Measurements from ENCODE around the gene NLRP8.
"Not testable (repeated sequence)": the region's sequence is repeated elsewhere in the genome, so short reads cannot be mapped to it uniquely, and the experiment has no call there.

Gene NLRP8

DNA sequence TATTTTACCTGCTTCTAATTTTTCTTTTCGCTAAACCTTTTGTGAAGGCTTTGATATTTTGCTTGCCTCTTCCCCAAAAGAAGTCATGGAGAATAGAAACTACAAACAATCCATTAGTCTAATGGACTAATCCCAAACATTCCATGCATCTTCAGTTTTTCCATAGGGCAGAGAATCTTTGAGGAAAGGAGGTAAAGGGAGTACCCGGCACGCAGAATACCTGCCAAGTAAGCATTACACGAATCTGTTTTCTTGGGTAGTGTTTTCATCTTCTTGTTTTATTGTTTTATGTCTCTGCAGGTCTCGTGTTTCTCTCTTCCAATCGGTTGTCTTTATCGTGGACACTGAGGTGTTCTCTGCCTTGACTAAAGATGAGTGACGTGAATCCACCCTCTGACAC lies at the start of gene NLRP8:
NLRP8 (plus strand) TSS at position 301 of the 400 bp plus-strand sequence.
- DNase-seq, result no peak

DNA sequence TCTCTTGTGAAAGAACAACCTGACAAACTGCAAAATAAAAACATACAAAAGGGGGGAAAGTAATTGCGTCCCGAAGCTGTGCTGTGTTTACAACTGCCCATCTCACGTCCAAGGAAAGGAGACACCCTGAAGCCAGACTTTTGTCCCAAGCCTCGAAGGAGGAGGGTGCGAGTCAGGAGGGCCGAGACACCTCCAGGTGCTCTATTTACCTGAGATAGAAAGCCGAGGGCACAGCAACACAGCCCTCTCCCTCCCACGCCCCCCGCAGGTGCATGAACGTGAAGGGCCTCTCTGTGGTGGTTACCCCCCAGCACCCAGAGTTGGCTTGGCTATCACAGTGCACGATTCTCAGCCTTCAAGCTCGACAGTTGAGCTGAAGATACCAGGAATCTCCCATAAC lies 48.7 kb upstream of the NLRP8 start:
- DNase-seq, result no peak

DNA sequence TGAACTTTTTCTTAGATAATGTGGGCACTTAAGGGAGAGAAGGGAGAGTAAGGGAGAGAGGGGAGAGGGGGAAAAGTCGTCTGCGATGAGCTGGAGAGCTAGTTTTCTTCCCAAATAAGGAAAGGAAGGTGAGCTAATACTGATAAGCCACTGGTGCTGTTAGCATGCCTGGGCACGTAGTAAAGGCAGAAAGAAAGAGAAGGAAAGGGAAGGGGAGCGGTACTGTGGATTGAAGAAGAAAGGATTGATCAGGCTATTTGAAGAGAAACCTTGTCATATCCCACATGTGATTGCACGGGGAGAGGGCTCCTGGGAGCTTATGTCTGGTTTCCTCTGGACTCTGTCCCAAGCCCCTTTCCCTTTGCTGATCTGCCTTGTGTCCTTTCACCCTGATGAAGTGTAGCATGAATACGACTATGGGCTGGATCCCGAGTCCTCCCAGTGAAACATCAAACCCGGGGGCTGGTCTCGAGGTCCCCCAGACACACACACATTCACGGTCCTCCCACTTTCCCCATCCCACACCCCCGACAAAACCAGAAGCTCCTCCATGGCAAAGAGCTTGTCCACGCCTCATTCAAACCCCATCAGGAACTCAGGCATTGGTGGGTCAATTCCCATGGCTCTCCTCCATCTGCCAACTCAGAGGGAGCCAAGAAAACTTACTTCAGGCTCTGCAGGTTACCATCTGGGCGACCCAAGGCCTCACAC lies 46.1 kb upstream of the NLRP8 start:
- no peak for DNase-seq

DNA sequence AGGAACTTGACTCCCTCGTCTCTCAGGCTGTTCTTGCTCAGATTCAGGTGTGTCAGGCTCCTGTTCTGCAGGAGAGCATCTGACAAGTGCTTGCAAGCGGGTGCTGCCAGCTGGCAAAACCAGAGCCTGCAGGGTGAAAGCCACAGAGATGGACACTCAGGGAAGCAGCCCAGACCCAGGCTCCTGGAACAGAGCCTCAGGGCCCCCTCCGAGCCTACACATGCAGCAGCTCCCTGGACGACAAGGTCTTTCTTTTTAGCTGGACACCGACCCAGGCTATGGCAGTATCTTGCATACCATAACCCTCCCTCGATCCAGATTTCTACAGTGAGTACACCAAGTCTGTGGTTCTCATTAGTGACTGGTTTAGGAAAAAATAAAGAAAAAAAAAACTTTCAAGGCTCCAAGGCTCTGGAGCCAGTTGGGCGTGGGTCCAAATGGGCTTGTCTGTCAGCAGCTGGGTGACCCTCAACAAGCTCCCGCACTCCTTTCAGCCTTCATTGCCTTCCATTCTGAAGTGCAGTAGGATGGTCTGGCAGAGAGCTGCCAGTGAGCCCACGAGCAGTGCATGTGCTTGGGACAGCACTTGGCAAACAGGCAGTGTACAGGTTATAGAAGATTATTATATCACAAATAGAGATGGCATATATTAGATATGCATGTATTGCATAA lies 45.4 kb upstream of the NLRP8 start:
- no peak for DNase-seq

DNA sequence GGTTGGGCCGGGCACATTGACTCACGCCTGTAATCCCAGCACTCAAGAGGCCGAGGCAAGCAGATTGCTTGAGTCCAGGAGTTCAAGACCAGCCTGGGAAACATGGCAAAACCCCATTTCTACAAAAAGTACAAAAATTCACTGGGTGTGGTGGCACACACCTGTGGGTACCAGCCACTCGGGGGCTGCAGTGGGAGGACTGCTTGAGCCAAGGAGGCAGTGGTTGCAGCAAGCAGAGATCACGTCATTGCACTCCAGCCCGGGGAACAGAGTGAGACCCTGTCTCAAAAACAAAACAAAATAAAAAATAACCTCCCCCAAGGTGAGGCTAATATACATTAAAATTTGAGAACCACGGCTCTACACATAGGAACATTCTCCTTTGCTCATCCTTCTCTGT lies 40.3 kb upstream of the NLRP8 start:
- no peak for DNase-seq

DNA sequence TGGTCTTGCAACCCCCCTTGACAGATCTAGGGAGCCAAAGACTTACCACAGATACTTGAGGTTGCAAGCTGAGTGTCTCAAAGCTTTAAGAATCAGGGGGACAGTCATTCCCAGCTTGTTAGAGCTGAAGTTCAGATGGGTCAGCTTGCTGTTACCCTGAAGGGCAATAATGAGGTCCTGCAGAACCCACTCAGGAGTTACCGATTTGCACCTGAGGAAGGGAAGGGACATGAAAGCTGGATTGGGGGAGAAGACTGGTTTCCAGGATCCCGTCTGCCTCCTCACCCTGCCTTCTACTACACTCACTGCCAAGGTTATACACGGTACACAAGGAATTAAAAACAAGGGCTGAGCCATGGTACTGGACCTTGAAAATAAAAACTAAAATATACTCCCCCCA lies 39.9 kb upstream of the NLRP8 start:
- DNase-seq, result no peak

DNA sequence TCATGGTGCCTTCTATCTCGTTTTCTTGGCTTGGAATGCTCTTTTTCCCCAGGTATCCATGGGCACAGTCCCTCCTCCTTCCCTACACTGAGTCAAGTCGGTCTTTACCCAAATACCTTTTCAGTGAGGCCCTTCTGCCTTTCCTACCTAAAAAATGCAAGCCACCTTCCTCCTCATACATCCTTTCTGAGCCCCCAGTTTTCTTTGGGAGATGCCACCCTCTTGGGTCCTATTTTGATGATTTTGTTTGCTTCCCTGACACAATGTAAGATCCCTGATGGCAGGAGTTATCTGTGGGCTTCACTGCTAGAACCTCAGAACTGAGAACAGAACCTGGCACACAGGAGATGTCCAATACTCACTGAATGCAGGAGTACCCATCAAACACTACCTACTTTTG lies 37.8 kb upstream of the NLRP8 start:
- no peak for DNase-seq

DNA sequence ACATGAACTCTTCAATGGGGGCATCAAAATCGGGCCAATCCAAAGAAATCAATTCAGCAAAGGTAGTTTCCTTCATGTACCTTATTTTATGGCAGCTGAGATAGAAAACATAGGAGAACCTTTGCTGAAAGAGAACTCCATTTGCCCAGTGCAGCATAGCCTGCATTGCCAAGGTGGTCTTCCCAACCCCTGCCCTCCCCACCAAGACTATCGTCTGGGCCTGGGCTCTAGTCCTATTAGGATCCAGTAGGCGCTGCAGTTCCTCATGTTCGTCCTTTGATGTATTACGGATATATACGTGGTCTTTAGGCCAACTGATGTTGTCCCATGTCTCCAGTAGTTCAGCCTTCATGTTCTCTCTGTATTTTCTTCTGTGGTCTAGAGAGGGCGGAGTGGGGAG lies 34.7 kb upstream of the NLRP8 start:
- no peak for DNase-seq

DNA sequence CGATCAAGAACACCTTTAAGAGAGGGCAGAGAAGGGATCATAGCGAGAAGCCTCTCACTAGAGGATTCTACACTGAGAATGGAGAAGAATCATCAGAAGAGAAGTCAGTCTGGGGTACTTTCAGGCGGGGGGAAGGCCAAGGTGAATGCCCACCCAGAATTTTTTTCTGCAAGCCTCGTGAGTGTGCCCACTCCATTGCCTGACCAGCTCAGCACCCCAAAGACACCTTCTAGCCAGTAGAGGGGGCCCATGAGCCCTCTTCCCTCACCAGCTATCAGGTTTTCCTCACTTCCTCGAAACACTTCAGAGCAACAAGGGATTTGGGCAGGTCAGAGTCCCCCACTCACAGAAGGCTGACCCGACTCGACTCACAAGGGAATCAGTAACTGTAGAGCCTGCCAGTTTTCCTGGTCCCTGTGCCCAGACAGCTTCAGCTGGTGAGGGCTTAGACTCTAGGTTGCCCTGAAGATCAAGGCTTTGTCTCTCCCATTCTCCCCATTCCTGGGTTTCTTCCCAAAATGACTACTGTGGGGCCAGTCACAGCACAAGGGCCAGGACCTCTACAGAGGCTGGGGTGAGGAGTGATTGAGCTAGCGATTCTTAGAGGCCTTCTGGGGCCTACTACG lies 33.9 kb upstream of the NLRP8 start:
- no peak for DNase-seq

DNA sequence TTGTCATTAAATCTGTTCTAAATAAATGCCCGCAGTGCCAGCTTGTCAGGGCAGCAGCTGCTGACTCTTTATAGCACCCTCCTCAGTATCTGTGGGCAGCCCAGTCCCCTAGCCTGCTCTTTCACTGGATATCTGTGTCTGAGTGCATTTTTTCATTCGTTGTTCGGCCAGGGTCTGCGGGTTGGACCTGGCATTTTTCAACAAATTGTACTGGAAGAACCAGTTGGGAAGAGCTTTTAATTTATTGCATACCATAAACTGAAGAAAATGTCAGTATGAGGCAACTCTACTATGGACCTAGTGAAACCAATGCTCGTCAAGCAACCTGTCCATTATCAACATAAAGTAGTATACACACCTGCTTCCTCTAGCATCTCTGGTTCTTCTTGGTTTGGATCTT lies 24.1 kb upstream of the NLRP8 start:
- DNase-seq, result no peak

DNA sequence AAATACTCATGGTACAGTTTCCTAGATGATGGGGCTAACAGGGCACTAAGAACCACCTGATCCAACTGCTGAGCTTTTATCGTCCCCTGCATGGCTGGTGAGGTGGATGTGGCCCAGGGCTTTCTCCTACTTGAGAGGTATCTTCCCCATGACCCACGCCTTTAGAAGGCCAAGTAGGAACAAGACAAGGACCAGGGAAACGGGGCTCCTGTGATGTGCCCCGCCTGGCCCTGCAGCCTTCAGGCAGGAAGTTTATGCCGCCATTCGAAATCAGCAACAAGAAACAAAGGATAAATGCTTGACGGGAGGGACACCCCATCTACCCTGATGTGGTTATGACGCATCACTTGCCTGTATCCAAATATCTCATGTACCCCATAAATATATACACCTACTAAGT lies 19.6 kb upstream of the NLRP8 start:
- DNase-seq, result no peak

DNA sequence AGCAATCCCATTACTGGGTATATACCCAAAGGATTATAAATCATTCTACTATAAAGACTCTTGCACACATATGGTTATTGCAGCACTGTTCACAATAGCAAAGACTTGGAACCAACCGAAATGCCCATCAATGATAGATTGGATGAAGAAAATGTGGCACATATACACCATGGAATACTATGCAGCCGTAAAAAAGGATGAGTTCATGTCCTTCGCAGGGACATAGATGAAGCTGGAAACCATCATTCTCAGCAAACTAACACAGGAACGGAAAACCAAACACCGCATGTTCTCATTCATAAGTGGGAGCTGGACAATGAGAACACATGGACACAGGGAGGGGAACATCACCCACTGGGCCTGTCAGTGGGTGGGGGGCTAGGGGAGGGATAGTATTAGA lies 18.4 kb upstream of the NLRP8 start:
- not testable (repeated sequence) for DNase-seq

DNA sequence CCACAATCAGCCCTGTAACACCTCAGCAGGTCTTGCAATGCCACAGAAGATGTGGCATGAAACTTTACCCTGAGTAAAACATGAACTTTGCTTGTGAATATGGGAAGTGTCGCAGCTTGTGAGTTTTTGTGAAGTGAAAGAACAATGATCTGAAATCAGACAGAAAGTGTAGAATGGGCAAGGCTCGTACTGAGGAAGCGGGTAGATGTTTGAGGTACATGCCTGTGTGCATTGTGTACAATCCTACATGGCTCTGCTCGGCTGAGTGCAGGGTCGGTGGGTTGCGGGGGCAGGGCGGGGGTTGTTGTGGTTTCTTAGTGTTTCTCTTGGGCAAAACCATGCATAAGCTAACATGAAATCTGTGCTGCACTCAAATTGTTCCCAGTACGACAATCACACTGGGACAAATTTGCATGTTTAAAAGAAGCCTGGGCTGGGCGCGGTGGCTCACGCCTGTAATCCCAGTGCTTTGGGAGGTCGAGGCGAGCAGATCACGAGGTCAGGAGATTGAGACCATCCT lies 16.6 kb upstream of the NLRP8 start:
- no peak for DNase-seq

DNA sequence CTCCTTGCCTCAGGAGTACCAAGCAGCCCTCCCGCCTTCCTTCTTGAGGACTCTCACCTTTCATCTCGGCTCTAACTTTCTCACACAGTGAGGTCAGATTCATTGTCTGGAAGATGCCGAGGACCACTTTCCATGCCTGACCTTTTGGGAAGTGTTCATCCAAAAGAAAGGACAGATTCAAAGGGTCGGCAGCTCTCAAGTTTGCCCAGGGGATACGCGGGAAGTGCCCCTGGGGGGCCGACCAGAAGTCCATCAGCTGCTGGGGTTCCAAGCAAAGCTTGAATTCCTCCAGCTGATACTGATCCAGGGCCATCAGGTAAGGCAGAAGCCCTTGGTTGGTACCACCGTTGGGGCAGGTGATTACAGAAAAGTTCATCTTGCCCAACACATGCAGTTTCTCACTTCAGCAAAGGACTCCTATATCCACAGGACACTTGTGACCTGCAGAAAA lies 15.7 kb upstream of the NLRP8 start, which contains the start of gene NLRP13:
NLRP13 (minus strand) TSS at position 401 of the 451 bp plus-strand sequence; CDS start at position 376, 25 bp downstream.
- no peak for DNase-seq

DNA sequence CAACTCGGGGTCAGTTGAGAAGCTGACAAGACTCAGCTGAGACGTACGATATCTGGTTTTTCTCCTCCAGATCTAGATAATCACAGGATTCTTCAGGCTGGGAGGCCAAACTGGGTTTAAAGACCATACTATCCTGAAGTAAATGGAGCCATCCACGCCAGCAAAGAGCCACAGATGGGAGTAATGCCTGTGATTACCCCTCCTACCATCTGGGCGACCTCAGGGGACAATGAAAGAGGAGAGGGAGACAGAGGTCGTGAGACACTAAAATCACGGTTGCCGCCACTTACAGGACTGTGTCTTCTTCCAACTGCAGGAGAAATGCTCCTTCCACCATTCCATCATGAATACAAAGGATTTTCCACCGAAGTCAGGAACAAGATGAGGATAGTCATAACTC lies 12.4 kb upstream of the NLRP8 start:
- no peak for DNase-seq

DNA sequence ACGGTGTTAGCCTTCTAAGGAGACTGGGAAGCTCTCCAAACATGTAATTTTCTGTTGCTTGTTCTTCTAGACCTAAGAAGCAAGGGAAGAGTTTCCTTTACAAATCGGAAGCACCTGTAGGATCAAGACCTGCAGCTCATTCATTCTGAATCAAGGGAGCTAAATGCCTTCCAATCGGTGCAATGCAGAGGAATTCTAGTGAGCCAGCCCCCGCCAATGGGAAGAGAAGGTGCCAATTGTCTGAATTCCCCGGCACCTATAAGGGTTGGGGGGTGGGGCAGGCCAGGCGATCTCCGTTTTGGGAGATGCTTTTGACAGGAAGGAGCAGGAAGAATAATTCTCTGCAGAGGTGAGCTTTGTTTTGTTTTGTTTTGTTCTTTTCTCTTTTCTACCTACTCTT lies 8.4 kb upstream of the NLRP8 start:
- no peak for DNase-seq

DNA sequence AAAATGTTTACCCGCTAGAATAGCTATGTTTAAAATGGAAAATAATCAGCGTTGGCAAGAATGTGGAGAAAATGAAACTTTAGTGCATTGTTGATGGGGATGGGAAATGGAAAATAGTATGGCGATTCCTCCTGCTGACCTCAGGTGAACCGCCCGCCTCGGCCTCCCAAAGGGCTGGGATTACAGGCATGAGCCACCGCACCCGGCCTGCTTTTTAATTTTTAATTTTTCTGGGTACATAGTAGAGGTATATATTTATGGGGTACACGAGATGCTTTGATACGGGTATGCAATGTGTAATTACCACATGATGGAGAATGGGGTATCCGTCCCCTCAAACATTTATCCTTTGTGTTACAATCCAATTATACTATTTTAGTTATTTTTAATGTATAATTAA lies 7.3 kb upstream of the NLRP8 start:
- DNase-seq, result no peak

DNA sequence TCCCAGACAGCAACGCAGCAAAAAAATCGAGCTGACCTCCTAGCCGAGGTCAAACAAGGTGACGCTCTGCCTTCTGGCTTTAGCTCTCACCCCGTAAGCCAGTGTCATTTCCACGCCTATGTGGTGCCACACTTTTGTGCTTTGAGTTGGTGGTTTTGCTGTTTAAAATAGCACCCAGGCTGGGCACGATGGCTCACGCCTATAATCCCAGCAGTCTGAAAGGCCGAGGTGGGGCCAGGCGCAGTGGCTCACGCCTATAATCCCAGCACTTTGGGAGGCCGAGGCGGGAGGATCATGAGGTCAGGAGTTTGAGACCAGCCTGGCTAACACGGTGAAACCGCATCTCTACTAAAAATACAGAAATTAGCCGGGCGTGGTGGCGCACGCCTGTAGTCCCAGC lies 2.9 kb downstream of the NLRP8 start:
- DNase-seq, result not testable (repeated sequence)

DNA sequence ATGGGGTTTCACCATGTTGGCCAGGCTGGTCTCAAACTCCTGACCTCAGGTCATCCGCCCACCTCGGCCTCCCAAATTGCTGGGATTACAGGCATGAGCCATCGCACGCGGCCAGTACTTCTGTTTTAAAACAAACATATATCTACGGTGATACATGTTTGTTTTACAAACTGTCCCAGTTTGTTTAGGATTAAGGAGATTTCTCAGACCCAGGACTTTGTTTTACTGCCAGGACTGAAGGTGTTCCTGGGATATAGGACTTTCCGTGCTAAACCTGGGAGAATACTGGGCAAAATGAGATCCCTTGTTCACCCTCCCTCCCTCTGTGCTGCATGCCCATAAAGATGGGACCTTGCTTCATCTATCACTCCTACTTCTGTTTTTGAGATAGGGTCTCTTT lies 8.8 kb downstream of the NLRP8 start:
- DNase-seq, result no peak

DNA sequence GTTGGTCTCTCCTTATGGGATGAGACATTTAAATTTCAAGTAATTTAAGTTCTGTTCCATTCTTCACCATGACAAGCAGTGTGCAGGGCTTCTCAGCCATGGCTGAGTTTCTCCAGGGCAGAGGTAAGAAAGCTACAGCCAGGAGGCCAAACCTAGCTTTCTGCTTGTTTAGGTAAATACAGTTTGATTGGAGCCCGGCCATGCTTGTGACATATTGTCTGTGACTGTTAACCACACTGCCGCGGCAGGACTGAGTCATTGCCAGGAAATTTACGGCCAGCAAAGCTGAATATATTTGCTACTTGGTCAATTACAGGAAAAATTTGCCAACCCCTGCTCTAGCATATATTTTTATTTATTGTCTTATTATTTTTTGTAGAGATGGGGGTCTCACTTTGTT lies 10.7 kb downstream of the NLRP8 start:
- DNase-seq, result no peak

DNA sequence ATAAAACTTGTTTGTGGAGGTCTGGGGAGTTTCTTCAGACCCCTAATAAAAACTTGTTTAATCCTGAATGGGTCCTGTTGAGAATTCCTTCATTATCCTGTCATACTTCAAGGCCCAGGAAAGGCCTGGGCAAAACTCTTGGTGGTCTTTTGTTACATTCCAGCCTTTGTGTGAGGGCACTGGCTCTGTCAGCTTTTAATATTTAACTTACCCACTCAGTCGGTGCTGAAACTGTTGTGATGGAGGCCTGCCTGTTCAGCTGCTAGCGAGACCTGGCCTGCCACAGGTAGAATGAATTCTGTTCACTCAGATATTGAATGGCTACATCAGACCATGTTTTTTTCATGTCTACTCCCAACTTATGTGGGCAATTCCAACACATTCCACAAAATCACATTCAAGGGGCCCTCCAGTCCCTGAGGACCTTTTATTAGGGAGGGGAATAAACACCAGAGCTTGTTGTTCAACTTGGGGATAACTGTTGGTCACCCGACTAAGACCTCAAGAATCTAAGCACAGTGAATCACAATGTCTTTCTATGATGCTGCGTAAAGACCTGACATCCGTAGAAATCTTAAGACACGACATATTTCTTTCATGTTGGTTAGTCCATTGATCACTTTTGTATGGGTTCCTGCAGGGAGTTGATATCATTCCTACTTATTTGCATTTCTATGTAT lies 12.5 kb downstream of the NLRP8 start:
- no peak for DNase-seq

DNA sequence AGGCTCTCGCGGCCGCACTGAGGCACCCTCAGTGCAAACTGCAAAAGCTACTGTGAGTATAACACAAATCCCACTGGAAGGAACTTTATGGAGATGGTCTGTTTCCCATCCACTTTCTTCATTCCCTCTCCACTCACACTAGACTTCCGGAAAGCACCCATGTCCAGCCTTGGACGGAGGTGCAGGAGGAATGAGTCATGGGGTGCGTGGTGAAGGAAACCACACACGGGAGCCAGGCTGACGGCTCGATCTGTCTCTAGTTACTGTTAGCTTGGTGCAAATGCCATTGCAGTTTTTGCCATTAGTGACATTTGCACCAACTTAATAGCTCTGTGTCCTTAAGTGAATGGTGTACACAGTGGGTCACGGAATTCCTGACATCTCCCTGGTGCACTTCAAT lies 14.6 kb downstream of the NLRP8 start:
- DNase-seq, result no peak

DNA sequence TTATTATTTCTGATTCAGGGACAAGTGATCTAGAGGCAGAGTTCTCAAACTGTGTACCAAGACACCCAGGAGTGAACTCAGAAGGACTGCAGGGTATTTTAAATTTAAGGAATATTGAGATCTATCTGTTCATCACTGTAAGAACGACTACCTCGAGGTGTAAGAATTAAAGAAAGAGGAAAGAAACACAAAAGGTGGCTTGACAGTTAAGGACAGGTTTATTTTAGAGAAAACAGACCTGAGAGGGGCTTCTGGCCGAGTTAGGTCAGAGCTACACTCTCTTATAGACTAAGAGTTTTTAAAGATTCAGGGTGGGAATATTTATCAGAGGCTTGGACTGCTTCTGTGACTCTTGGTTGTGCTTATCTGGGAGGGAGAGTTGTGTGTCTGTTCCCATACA lies 26.4 kb downstream of the NLRP8 start:
- DNase-seq, result no peak
